ENCODE results near the gene ZDHHC3. TPM values are rescaled to one million over a fixed set of nuclear protein-coding genes. Genes with fewer than 3 reads are reported as not detected.

The ZDHHC3 gene
- total RNA-seq, 6 donors from 2014 or later, result 98.0 to 179 (median 115) TPM

- Histone ChIP-seq H3K27me3 (no peaks in the 10 kb centered on the region), H3K36me3 (peaks cover 0 to 39% (median 2%) of the 10 kb centered on the region in 4 donors), H3K4me1 (peaks cover 33 to 46% (median 36%) of the 10 kb centered on the region in 4 donors), H3K4me3 (no peak overlapping the region), H3K9me3 (no peaks in the 10 kb centered on the region), H3K27ac (peak overlapping the region; percentile 50 to 90 (median 77))
- WGBS, 2 donors, result 19 to 22% methylated on average over 6 to 7 of the region's 7 CpGs
- peak; percentile 73 to 84 for ATAC-seq (ENCODE audit: low FRiP score in 2 of 2)
- no peak for DNase-seq
- TF ChIP-seq CTCF (IDR thresholded peaks at IDR 0.05) (no peak), EP300 (IDR thresholded peaks at IDR 0.05) (peak in 2 of 4 donors; percentile 14 to 58), POLR2AphosphoS5 (IDR thresholded peaks at IDR 0.05) (peak in 1 of 2 donors; percentile 29)
Measured at GRCh38 chr3:45011756-45012508, 36.0 kb upstream of the ZDHHC3 start.

GRCh38 chr3:45010811-45011333 is 34.9 kb upstream of the ZDHHC3 start:
- no peak for TF ChIP-seq POLR2AphosphoS5 (IDR thresholded peaks at IDR 0.05)
- Histone ChIP-seq H3K9me3 (no peaks in the 10 kb centered on the region), H3K4me1 (peaks cover 33 to 42% (median 36%) of the 10 kb centered on the region in 4 donors), H3K27ac (peak overlapping the region; percentile 50 to 90 (median 77)), H3K4me3 (no peak overlapping the region), H3K27me3 (no peaks in the 10 kb centered on the region), H3K36me3 (peaks cover 0 to 38% (median 2%) of the 10 kb centered on the region in 4 donors)
- DNase-seq (no peak), ATAC-seq (ENCODE audit: low FRiP score in 2 of 2) (peak; percentile 40 to 79)
- WGBS, 2 donors, result 38 to 58% methylated on average over 3 of the region's 3 CpGs

GRCh38 chr3:45009868-45010267 is 33.9 kb upstream of the ZDHHC3 start:
- DNase-seq (no peak), ATAC-seq (ENCODE audit: low FRiP score in 2 of 2) (no peak)
- H3K36me3 ChIP-seq, result peaks cover 0 to 43% (median 5%) of the 10 kb centered on the region in 4 donors

GRCh38 chr3:45008117-45008516 is 32.1 kb upstream of the ZDHHC3 start:
- Histone ChIP-seq H3K4me3 (no peak overlapping the region), H3K36me3 (peaks cover 0 to 46% (median 6%) of the 10 kb centered on the region in 4 donors), H3K4me1 (peaks cover 30 to 34% (median 32%) of the 10 kb centered on the region in 4 donors), H3K9me3 (no peaks in the 10 kb centered on the region), H3K27ac (peak overlapping the region; percentile 17 to 90 (median 33)), H3K27me3 (no peaks in the 10 kb centered on the region)
- ATAC-seq (ENCODE audit: low FRiP score in 2 of 2), result no peak
- no peak for DNase-seq
- TF ChIP-seq EP300 (IDR thresholded peaks at IDR 0.05), result no peak
- no peak for TF ChIP-seq POLR2AphosphoS5 (IDR thresholded peaks at IDR 0.05)
- no peak for TF ChIP-seq CTCF (IDR thresholded peaks at IDR 0.05)
- TF ChIP-seq POLR2A (IDR thresholded peaks at IDR 0.05), result no peak
- 100% methylated on average over 1 of the region's 1 CpG for WGBS, 2 donors

More at GRCh38 chr3:45009868-45010267, 33.9 kb upstream of the ZDHHC3 start:
- TF ChIP-seq EP300 (IDR thresholded peaks at IDR 0.05), result no peak
- TF ChIP-seq CTCF (IDR thresholded peaks at IDR 0.05), result no peak
- no peak for TF ChIP-seq POLR2AphosphoS5 (IDR thresholded peaks at IDR 0.05)
- no peak for TF ChIP-seq POLR2A (IDR thresholded peaks at IDR 0.05)
- H3K27me3 ChIP-seq, result no peaks in the 10 kb centered on the region
- H3K9me3 ChIP-seq, result no peaks in the 10 kb centered on the region
- H3K4me3 ChIP-seq, result no peak overlapping the region
- 94 to 100% methylated on average over 1 of the region's 1 CpG for WGBS, 2 donors
- peaks cover 33 to 40% (median 36%) of the 10 kb centered on the region in 4 donors for H3K4me1 ChIP-seq
- peak overlapping the region in 2 of 4 donors; percentile 80 to 90 for H3K27ac ChIP-seq

GRCh38 chr3:45007091-45007490 is 31.1 kb upstream of the ZDHHC3 start:
- peaks cover 20 to 24% (median 22%) of the 10 kb centered on the region in 4 donors for H3K4me1 ChIP-seq
- peaks cover 3 to 41% (median 9%) of the 10 kb centered on the region in 4 donors for H3K36me3 ChIP-seq
- WGBS, 2 donors, result 92 to 95% methylated on average over 7 to 8 of the region's 8 CpGs
- ATAC-seq (ENCODE audit: low FRiP score in 2 of 2) (no peak), DNase-seq (peak in 1 of 2 donors; percentile 46)
- H3K27ac ChIP-seq, result peak overlapping the region; percentile 17 to 90 (median 26)
- no peak overlapping the region for H3K4me3 ChIP-seq
- TF ChIP-seq POLR2A (IDR thresholded peaks at IDR 0.05) (no peak), POLR2AphosphoS5 (IDR thresholded peaks at IDR 0.05) (no peak), CTCF (IDR thresholded peaks at IDR 0.05) (no peak), EP300 (IDR thresholded peaks at IDR 0.05) (no peak)
- H3K9me3 ChIP-seq, result no peaks in the 10 kb centered on the region
- no peaks in the 10 kb centered on the region for H3K27me3 ChIP-seq
